AG09319 (cell line): ENCODE data around the gene ZCCHC24.

ENCODE experiments used
- DNase-seq: peaks from one replicate; pipeline ENCODE4 v3.0.0-alpha.2; 2010; ENCODE audit warnings: low read depth; ENCODE audit errors: extremely low read depth
- TF ChIP-seq, protein P1 (sequence below): IDR thresholded peaks from 2 replicates; pipeline ENCODE4 v1.5.1; 2011; ENCODE audit warnings: low read depth, mild to moderate bottlenecking, inconsistent platforms, low read length, moderate library complexity

ZCCHC24 gene

DNA sequence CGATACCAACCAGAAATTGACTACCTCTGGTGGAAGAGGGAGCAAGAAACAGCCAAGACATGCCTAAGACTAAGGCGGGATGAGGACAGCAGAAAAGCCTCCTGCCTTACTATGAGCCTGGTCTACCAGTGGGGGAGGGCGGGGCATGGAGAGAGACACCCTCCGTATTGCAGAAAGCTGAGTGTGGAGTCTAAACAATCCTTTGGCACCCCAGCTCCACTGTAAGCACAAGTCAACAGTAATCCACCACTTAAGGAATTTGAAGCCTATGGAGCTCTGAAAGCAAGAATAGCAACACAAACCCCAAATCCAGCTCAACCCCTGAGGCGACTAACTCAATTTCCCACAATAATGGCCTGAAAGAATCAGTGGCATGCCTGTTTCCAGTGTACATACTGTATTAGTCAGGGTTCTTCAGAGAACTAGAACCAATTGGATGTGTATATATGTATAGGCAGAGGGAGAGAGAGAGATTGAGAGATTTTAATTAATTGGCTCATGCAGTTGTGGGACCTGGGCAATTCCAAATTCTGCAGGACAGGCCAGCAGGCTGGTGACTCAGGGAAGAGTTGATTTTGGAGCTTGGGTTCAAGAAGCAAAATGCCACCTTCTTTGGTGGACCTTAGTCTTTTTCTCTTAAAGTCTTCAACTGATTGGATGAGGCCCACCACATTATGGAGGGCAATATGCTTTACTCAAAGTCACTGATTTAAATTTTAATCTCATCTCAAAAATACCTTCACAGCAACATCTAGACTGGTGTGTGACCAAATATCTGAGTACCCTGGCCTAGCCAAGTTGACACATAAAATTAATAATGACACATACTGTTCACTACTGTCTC is 84.7 kb downstream of the ZCCHC24 start:
- no peak for DNase-seq
- TF ChIP-seq, protein P1, sequence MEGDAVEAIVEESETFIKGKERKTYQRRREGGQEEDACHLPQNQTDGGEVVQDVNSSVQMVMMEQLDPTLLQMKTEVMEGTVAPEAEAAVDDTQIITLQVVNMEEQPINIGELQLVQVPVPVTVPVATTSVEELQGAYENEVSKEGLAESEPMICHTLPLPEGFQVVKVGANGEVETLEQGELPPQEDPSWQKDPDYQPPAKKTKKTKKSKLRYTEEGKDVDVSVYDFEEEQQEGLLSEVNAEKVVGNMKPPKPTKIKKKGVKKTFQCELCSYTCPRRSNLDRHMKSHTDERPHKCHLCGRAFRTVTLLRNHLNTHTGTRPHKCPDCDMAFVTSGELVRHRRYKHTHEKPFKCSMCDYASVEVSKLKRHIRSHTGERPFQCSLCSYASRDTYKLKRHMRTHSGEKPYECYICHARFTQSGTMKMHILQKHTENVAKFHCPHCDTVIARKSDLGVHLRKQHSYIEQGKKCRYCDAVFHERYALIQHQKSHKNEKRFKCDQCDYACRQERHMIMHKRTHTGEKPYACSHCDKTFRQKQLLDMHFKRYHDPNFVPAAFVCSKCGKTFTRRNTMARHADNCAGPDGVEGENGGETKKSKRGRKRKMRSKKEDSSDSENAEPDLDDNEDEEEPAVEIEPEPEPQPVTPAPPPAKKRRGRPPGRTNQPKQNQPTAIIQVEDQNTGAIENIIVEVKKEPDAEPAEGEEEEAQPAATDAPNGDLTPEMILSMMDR: no peak

DNA sequence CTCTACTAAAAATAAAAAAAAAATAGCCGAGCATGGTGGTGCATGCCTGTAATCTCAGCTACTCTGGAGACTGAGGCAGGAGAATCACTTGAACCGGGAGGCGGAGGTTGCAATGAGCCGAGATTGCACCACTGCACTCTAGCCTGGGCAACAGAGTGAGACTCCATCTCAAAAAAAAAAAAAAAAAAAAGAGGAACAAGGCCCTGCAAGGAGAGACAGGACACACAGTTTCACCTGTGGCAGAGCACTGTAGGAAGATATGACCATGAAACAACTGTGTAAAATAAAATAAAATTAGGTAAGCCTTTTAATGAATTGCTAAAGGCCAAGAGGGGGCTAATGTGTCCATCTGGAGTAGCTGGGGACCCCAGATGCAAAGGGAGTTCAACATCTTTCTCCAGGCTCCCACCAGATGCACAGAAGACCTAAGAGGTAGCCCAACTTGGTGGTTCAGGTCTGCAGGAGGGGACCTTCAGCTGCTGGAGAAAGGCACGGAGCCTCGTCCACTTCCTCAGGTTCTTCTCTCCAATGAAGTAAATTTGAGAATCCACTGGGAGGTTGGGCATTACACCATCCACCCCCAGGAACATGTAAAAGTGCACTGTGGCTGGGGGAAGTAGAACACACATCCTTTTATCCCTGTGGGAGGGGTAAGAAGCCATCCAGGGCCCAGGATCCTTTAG is 85.5 kb downstream of the ZCCHC24 start:
- no peak for DNase-seq
- TF ChIP-seq, protein P1: no peak

DNA sequence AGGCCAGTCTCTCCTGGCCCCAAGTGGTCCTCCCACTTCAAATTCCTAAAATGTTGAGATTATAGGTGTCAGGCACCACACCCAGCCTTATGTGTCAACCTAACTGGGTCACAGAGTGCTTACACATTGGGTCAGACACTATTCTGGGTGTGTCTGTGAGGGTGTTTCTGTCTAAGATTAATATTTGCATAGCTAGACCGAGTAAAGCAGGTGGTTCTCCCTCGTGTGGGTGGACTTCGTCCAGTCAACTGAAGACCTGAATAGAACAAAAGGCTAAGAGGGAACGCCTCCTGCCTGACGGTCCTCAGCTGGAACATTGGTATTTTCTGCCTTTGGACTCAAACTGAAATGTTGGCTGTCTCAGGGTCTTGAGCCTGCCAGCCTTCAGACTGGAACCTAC is 86.6 kb downstream of the ZCCHC24 start:
- TF ChIP-seq, protein P1: no peak
- DNase-seq: no peak

DNA sequence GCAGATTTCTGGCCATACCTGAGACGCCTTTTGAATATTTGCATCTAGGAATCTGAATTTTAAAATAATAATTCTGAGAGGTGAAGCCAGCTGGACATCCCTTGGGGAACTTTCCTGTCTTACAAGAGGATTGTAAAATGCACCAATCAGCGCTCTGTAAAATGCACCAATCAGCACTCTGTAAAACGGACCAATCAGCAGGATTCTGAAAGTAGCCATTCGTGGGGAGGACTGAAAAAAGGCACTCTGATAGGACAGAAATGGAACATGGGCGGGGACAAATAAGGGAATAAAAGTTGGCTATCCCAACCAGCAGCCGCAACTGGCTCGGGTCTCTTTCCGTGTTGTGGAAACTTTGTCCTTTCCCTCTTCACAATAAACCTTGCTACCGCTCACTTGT is 88.2 kb downstream of the ZCCHC24 start:
- TF ChIP-seq, protein P1: no peak
- no peak for DNase-seq

DNA sequence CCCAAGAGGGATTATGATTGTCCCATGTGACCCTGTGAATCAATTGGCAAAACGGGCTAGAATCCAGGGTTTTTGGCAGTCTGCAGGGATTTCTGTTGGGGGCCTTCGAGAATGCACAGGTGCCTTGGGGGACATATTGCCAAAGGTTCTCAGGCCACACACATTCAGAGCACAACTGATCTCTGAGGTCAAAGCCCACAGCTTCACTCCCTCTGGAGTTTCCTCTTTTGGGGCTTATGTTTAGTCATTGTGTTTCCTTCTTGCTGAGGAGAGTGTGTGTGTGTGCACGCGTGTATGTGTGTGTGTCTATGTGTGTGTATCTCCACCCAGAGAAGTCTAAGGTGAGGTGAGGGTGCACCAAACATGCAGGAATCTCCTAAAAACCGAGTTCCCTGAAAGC is 89.3 kb downstream of the ZCCHC24 start:
- TF ChIP-seq, protein P1: no peak
- no peak for DNase-seq

DNA sequence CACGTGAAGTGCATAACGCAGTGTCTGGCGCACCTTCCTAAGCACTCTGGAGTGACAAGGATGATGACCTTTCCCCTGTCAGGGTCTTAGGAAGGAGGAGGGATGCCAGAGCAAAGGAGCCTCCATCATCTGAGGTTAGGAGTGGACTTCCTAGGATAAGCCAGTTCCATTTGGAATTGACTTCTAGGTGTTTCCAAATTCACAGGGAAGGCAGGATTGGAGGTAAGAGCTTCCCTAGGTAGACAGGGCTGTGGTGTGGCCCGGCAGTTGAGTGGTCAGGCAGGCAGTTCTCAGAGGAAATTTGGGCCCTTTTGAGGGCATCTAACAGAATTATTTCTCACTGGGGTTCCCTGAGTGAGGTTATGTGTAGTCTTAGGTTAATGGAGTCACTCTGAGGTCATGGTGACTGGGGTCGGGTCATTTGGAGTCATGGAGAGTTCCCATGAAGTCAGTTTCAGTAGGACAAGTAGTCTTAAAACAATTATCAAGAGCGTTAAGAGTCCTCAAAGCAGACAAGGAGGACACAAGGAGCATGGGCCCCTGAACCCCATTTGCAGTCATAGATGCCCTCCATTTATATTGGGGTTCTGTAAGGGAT is 89.9 kb downstream of the ZCCHC24 start:
- DNase-seq: no peak

DNA sequence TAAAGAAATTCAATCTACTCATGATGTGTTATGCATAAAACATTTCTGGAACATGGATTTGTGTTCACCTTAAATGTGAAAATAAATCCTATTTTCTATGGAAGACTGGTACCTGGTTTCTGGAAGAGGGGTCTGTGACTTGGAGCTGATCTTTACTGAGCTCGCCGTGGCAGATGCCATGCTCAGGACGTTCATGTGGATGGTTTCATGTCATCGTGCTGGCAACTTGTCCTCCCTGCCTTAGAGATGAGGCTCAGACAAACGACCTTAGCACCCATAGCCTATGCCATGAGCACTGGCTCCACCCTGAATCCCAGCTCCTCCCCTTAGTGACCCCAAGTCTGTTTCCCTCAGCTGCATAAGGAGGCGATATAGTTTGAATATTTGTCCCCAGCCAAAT is 90.8 kb downstream of the ZCCHC24 start:
- TF ChIP-seq, protein P1: no peak
- no peak for DNase-seq

More for the DNA sequence above, 89.9 kb downstream of the ZCCHC24 start:
- TF ChIP-seq, protein P1: no peak
